Esophagus muscularis mucosa (tissue), 3 donors: ENCODE results near the gene CHRNG.

ENCODE experiments used
- CTCF ChIP-seq, 3 experiments: fragments of 200-600 bp in 2 of 3; fragments of 450-650 bp in 1 of 3; sonication (generic) in 2 of 3; IDR thresholded peaks; one replicate each; pipeline ENCODE4 v1.5.1; 2017 to 2019; ENCODE audit warnings: antibody characterized with exemption in 3 of 3, mild to moderate bottlenecking in 2 of 3, moderate library complexity in 1 of 3
- POLR2AphosphoS5 ChIP-seq, 2 donors: sonication (generic); formaldehyde crosslinking; IDR thresholded peaks; one replicate each; pipeline ENCODE4 v1.6.1; 2017; ENCODE audit warnings: antibody characterized with exemption in 2 of 2

- no peak for TF ChIP-seq CTCF (IDR thresholded peaks at IDR 0.05)
- no peak for TF ChIP-seq POLR2AphosphoS5 (IDR thresholded peaks at IDR 0.05)
Measured at GRCh38 chr2:232540441-232541041, 1.0 kb downstream of the CHRNG start.
